Esophagus squamous epithelium (tissue), 5 donors: Measurements from ENCODE around the gene SOX18. TPM values are rescaled to one million over a fixed set of nuclear protein-coding genes. Genes with fewer than 3 reads are reported as not detected.

Experiments used
- DNase-seq: peaks from one replicate; lab custom pipeline; 2025; lab: John Stamatoyannopoulos, UW
- H3K27ac ChIP-seq, 4 donors: fragments of 200-600 bp; sonication (generic); one replicate each; pipeline ENCODE4 v1.5.1; 2016 to 2019; ENCODE audit warnings: mild to moderate bottlenecking in 1 of 4
- H3K27me3 ChIP-seq, 4 donors: fragments of 200-600 bp; sonication (generic); 1 replicate in 3 of 4; 2 replicates in 1 of 4; pipeline versions ENCODE4 v1.5.1 to v1.6.0; 2017 to 2021; ENCODE audit warnings: antibody characterized with exemption in 1 of 4
- H3K36me3 ChIP-seq, 3 donors: fragments of 200-600 bp; sonication (generic); one replicate each; pipeline ENCODE4 v1.5.1; 2016 to 2019
- H3K4me1 ChIP-seq, 3 donors: fragments of 200-600 bp; sonication (generic); one replicate each; pipeline ENCODE4 v1.5.1; 2017 to 2019
- H3K4me3 ChIP-seq, 4 donors: fragments of 200-600 bp; sonication (generic); 1 replicate in 3 of 4; 2 replicates in 1 of 4; pipeline ENCODE4 v1.5.1; 2016 to 2019; ENCODE audit warnings: mild to moderate bottlenecking in 2 of 4, moderate library complexity in 1 of 4
- H3K9me3 ChIP-seq, 3 donors: fragments of 200-600 bp; sonication (generic); one replicate each; pipeline ENCODE4 v1.5.1; 2016 to 2019
- CTCF ChIP-seq, 6 experiments: fragments of 450-650 bp in 4 of 6; fragments of 200-600 bp in 2 of 6; sonication (generic) in 2 of 6; IDR thresholded peaks; one replicate each; pipeline ENCODE4 v1.5.1; 2016 to 2019; ENCODE audit warnings: antibody characterized with exemption in 6 of 6, mild to moderate bottlenecking in 4 of 6, moderate library complexity in 4 of 6
- POLR2A ChIP-seq, 4 donors: fragments of 450-650 bp; IDR thresholded peaks; one replicate each; pipeline ENCODE4 v1.6.1; 2017; ENCODE audit warnings: antibody characterized with exemption in 4 of 4, mild to moderate bottlenecking in 4 of 4, moderate library complexity in 3 of 4
- WGBS, 2 donors: methylation state at CpG; one replicate each; pipeline ENCODE4 v1.1.5; 2018; 5-methylcytosine and 5-hydroxymethylcytosine counted together
- intact Hi-C: fragments of 100-400 bp; cut with DNase I; formaldehyde crosslinking; loops from one replicate; pipeline ENCODE4 v1.15.0; 2022
- total RNA-seq, 4 donors: library from RNA; depleted of rRNA; stranded (reverse); fragments of >200 nt; gene quantifications; one replicate each; pipeline ENCODE4 v1.1.0, GENCODE V29; 2016
- donor health status: DM: yes; HTN: yes; CAD: no.

SOX18 gene
- total RNA-seq, 4 donors from 2014 or later, result 1.3 to 4.5 (median 3.9) TPM

DNA sequence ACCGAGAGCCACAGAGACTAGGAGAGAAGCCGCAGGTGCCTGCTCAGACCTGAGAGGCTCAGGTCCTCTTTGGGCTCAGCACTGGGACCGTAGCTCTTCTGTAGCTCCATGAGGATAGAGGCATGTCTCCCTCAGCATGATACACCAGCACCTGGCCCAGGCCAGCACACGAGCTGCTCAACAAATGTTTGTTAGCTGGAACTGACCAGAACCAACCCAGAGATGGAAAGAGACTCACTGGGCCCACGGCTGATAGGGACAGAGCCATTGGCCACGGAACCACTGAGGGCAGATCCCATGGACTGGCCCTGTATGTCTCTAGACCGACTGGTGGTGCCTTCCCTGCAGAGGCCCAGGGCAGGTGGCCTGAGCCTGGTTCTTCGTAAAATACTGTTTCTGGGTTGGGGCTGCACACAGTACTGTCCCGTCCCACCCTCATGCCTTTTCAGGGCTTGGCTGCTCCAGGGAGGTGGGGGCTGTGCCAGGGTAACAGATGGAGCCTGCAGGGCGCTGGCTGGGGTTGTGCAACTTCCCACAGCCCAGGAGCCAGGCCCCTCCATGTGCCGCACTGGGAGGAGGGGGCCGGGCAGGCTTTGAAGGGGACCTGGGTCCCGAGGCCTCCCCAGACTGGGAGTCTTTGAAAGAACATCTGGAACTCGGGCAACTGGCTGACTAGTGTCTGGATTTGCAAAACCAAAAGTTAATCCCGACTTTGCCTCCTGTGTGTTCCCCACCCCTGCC, 8.2 kb downstream of the SOX18 start:
- no peak for TF ChIP-seq CTCF (IDR thresholded peaks at IDR 0.05)
- TF ChIP-seq POLR2A (IDR thresholded peaks at IDR 0.05), result no peak
- Histone ChIP-seq H3K9me3 (no peaks in the 10 kb centered on the region), H3K27ac (peak overlapping the region; percentile 28 to 87 (median 66)), H3K36me3 (no peaks in the 10 kb centered on the region), H3K4me3 (peak overlapping the region in 1 of 4 donors; percentile 68), H3K27me3 (peaks cover 0 to 90% (median 0%) of the 10 kb centered on the region in 4 donors), H3K4me1 (peaks cover 46 to 85% (median 59%) of the 10 kb centered on the region in 3 donors)
- no peak for DNase-seq
- intact Hi-C loops, result no loop called here
- 51 to 66% methylated on average over 2 to 7 of the region's 15 CpGs for WGBS, 2 donors

GRCh38 chr20:64040231-64041039, 9.0 kb downstream of the SOX18 start:
- peak overlapping the region in 3 of 4 donors; percentile 26 to 87 (median 79) for H3K27ac ChIP-seq
- intact Hi-C loops, result no loop called here
- WGBS, 2 donors, result 68 to 75% methylated on average over 7 of the region's 12 CpGs
- H3K4me3 ChIP-seq, result no peak overlapping the region
- H3K27me3 ChIP-seq, result peaks cover 0 to 85% (median 0%) of the 10 kb centered on the region in 4 donors
- peaks cover 46 to 78% (median 58%) of the 10 kb centered on the region in 3 donors for H3K4me1 ChIP-seq
- TF ChIP-seq CTCF (IDR thresholded peaks at IDR 0.05) (no peak), POLR2A (IDR thresholded peaks at IDR 0.05) (no peak)
- no peaks in the 10 kb centered on the region for H3K9me3 ChIP-seq
- no peak for DNase-seq
- H3K36me3 ChIP-seq, result peaks cover 0 to 2% (median 0%) of the 10 kb centered on the region in 3 donors

DNA sequence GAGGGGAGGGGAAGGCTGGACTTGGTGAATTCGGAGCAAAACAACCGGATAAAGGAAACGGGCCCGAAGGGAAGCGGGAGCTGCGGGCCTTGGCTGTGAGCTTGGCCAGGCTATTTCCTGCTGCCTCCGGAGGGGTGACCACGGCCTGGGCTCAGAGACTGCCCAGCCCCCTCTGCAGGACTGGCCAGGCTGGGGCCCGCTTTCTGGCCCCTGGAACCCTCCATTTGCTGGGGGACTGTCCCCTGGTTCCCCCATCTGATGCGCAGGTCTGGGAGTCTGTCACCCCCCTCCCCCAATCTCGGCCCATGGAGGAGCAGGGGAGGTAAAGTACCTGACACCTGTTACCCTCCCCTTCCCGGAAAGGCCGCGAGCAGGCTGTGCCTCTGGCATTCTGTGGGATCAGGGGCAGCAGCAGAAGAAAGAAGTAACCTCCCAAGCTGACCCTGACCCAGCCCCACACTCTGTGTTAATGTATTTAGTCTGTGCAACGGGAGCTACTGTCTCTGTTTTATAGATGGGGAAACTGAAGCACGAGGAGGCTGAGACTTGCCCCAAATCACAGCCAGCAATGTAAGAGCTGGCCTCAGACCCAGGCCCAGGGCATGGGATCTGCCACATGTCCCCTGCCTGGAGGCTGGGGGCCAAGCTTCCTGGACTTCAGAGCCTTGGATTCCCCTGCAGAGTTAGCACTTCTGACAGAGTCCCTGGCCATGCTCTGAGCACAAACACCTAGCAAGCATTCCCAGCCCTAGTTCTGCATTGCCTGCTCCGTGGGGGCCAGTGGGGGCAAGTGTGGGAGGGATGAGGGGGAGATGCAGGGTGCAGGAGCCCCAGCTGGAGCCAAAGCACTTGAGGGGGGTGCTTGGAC, 9.9 kb downstream of the SOX18 start:
- 5 to 6% methylated on average over 8 to 13 of the region's 17 CpGs for WGBS, 2 donors
- no peak for DNase-seq
- Histone ChIP-seq H3K4me1 (peaks cover 37 to 72% (median 49%) of the 10 kb centered on the region in 3 donors), H3K36me3 (peaks cover 0 to 11% (median 0%) of the 10 kb centered on the region in 3 donors), H3K27me3 (peaks cover 0 to 76% (median 0%) of the 10 kb centered on the region in 4 donors), H3K4me3 (peak overlapping the region; percentile 42 to 72 (median 58)), H3K27ac (peak overlapping the region in 3 of 4 donors; percentile 71 to 87 (median 79)), H3K9me3 (no peaks in the 10 kb centered on the region)
- intact Hi-C loops, result loop anchor here (10.0 kb wide), 1 partner anchor 55 kb away; the partner anchor contains the start of gene PRPF6
- TF ChIP-seq POLR2A (IDR thresholded peaks at IDR 0.05) (no peak), CTCF (IDR thresholded peaks at IDR 0.05) (no peak)

GRCh38 chr20:64038565-64039292, 10.7 kb downstream of the SOX18 start:
- H3K36me3 ChIP-seq, result peaks cover 0 to 19% (median 0%) of the 10 kb centered on the region in 3 donors
- H3K4me3 ChIP-seq, result peak overlapping the region; percentile 42 to 72 (median 58)
- intact Hi-C loops, result loop anchor here (10.0 kb wide), 1 partner anchor 54 kb away; the partner anchor contains the start of gene PRPF6
- H3K27ac ChIP-seq, result peak overlapping the region; percentile 68 to 87 (median 75)
- TF ChIP-seq POLR2A (IDR thresholded peaks at IDR 0.05), result no peak
- peak; percentile 54 to 74 (median 62) for TF ChIP-seq CTCF (IDR thresholded peaks at IDR 0.05)
- H3K9me3 ChIP-seq, result no peaks in the 10 kb centered on the region
- WGBS, 2 donors, result 5% methylated on average over 4 of the region's 91 CpGs; no CpG with 5 or more reads in 1 of the 2 donors
- H3K4me1 ChIP-seq, result peaks cover 34 to 72% (median 44%) of the 10 kb centered on the region in 3 donors
- DNase-seq, result no peak
- H3K27me3 ChIP-seq, result peaks cover 0 to 73% (median 0%) of the 10 kb centered on the region in 4 donors
